Right ventricle myocardium superior (tissue), 1 donor: ENCODE results near the gene LDB1. TPM values are rescaled to one million over a fixed set of nuclear protein-coding genes. Genes with fewer than 3 reads are reported as not detected.
A peak's percentile ranks its signal among the peaks of the same experiment; 100 is the strongest.

Experiments
- ATAC-seq: fragments of 200-7000 bp; cut with Tn5 transposase; one replicate; pipeline ENCODE4 v1.9.1; 2020; ENCODE audit warnings: mild to moderate bottlenecking; ENCODE audit not compliant: poor library complexity
- DNase-seq: peaks from one replicate; pipeline ENCODE4 v3.0.0-alpha.2; 2020
- intact Hi-C: fragments of 100-400 bp; cut with DNase I; formaldehyde crosslinking; loops from one replicate; pipeline ENCODE4 v1.11.2; 2022
- total RNA-seq: library from RNA; stranded (reverse); fragmentation: NEBNext Ultra II Directional; extraction: Animal tissue kit (Norgen Biotek cat#: 25700); gene quantifications from one replicate; pipeline ENCODE4 v1.2.1, GENCODE V29; 2021
- donor health status: DM: no; HTN: yes; CAD: no; lungs with severe emphysema.

Gene LDB1
- total RNA-seq, 1 donor from 2014 or later, result 56.2 TPM

DNA sequence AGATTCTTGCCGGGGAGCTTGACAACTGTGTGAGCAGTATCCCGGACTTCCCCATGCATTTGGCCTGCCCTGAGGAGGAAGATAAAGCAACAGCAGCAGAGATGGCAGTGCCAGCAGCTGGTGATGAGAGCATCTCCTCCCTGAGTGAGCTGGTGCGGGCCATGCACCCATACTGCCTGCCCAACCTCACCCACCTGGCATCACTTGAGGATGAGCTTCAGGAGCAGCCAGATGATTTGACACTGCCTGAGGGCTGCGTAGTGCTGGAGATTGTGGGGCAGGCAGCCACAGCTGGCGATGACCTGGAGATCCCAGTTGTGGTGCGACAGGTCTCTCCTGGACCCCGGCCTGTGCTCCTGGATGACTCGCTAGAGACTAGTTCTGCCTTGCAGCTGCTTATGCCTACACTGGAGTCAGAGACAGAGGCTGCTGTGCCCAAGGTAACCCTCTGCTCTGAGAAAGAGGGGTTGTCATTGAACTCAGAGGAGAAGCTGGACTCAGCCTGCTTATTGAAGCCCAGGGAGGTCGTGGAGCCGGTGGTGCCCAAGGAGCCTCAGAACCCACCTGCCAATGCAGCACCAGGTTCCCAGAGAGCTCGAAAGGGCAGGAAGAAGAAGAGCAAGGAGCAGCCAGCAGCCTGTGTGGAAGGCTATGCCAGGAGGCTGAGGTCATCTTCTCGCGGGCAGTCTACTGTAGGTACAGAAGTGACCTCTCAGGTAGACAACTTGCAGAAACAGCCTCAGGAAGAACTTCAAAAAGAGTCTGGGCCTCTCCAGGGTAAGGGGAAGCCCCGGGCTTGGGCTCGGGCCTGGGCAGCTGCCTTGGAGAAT is 19.3 kb upstream of the LDB1 start:
- intact Hi-C loops, result no loop called here
- DNase-seq, result no peak
- ATAC-seq, result no peak

DNA sequence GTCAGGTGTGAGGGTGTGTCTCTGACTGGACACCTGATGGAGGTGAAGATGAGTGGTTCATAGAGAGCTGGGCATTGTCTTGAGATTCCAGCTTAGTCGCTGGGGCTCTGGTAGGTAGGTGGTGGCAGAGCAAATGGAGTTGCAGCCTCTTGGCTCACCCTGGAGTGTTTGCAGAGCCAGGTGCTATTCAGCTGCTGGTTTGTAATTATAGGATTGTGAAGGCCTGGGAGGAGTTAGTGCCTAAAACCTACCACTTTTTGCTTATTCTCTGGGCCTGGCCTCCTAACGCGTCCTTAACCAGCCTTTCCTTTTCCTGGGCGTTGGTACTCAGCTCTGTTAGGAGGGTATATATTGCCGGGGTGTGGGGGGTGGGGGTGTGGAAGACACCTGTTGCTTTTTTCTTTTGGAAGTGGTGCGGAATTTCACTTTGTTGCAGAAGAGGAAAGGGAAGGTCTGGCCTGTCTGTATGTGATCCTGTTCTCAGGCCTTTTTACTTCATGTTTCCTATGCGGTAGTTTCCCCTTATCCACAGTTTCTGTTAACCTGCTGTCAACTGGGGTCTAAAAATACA is 15.9 kb upstream of the LDB1 start:
- ATAC-seq, result no peak
- DNase-seq, result no peak
- intact Hi-C loops, result no loop called here

DNA sequence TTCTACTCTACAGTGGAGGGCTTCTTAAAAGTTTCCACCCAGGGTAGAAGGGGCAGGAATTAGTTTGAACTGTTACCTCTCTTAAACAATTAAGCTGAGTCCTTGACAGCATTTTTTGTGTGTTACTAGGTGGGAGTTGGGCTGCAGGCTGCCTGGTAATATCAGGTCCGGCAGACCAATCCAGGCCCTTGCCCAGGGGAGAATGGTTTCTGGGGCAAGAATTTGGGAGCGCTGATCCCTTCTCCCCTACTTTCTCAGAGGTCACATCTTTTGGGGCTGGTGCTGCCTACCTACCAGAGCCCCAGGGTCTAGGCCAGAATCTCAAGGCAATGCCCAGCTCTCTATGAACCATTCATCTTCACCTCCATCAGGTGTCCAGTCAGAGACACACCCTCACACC is 14.2 kb upstream of the LDB1 start:
- intact Hi-C loops, result no loop called here
- no peak for ATAC-seq
- DNase-seq, result no peak

DNA sequence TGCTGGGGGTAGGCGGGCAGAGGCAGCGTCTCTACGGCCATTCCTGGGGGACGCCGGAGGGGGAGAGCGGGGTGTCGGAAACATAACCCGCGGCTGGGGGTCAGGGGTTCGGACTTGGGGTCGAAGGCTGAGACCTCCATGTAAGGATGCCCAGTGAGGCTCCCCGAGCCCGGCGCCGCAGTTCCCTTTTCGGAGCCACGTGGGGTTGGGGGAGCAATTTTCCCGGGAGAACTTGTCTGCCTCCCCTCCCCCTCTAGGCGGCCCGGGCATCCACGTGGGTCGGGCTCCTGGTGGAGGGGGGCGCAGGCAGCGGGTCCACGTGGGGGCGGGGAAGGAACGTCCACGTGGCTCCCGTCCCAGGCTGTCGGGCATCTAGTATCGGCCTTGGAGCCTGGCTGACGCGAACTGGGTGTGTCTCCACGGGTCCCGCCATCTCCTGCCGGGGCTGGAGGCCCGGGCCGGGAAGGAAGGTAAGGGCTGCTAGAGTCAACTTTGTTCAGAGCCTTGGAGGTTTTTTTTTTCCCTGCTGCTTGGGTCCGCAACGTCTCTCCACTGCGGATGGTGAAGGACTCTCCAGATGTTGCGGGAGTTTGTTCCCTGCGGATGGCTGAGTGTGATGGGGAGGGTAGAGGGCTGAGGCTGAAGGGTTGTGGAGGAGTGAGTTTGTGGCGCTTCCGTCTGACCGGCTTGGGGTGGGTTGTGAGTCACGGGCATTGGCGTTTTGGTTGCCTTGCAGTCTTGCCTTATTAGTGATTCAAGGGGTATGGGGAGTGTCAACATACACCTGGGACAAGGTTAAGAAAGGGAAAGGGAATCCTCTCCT is 13.4 kb upstream of the LDB1 start:
- peak; percentile 32 for ATAC-seq
- DNase-seq, result peak; percentile 79
- intact Hi-C loops, result no loop called here

DNA sequence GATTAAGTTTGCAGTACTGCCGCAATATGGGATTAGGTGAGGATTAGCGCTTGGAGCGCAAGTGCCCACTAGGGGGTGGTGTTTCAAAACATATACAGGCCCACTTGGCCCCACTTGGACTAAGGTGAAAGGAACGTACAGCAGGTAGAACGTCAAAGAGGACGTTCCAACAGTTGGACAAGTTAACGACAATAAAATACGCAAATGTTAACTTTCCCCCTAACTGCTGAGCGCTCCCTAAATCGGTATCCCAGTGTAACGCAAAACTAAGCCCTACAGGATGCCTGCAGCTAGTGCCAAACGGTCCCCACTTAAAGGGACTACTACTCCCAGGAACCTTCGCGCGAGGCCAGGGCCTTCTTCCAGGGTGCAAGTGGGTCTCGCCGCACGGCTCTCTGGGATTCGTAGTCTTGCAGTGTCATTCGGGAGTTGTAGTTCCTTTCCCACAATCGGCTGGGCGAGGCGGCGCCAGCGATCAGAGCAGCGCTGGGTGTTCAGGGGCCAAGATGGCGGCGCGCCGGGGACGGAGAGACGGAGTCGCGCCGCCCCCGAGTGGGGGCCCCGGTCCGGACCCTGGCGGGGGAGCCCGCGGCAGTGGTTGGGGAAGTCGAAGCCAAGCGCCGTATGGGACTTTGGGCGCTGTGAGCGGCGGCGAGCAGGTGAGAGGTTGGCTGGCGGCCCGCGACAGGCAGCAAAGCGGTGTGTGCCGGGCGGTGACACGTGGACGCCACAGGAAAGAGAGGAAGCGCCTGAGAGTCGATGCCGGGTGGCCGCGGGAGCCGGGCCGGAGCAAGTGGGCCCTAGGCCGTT is 12.6 kb upstream of the LDB1 start, which contains the start of gene PPRC1:
TSS of gene PPRC1 (plus strand) at position 478 of the 810 bp plus-strand sequence. CDS start at position 507, 29 bp downstream.
- ATAC-seq (peak; percentile 94), DNase-seq (peak; percentile 100)
- intact Hi-C loops, result no loop called here

GRCh38 chr10:102132193-102132562 is 12.0 kb upstream of the LDB1 start:
- ATAC-seq, result no peak
- DNase-seq, result no peak
- intact Hi-C loops, result no loop called here

DNA sequence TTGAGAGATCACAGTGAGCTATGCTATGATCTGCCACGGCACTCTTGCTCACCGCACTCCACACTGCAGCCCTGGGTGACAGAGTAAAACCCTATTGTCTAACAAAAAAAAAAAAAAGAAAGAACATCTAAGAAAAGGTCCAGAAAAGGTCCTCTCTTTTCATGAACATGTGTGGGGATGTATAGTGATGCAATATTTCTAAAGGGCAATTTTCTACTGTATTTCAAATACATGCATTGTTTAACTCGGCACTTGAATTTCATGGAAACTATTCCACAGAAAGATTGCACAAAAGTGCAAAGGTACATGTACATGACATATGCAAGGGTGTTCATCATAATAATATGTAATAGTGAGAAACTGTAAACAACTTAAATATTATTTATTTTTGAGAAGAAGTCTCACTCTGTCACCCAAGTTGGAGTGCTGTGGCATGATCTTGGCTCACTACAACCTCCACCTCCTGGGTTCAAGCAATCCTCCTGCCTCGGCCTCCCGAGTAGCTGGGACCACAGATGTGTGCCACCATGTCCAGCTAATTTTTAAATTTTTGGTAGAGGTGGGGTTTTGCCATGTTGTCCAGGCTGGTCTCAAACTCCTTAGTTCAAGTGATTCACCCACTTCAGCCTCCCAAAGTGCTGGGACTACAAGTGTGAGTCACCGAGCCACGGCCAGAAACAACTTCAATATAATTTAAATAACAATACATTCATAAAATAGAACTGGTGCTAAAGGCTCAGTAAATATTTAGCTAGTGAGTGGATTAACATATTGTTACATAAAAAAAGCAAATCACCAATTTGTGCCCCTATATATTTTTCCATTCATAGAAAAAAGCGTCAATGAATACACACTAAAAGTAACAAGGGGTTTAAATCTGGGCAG is 11.4 kb upstream of the LDB1 start:
- intact Hi-C loops, result no loop called here
- DNase-seq, result no peak
- no peak for ATAC-seq

GRCh38 chr10:102123223-102123622 is 3.1 kb upstream of the LDB1 start:
- ATAC-seq, result no peak
- no peak for DNase-seq
- intact Hi-C loops, result no loop called here

GRCh38 chr10:102122450-102122849 is 2.3 kb upstream of the LDB1 start:
- ATAC-seq (no peak), DNase-seq (no peak)
- intact Hi-C loops, result no loop called here

DNA sequence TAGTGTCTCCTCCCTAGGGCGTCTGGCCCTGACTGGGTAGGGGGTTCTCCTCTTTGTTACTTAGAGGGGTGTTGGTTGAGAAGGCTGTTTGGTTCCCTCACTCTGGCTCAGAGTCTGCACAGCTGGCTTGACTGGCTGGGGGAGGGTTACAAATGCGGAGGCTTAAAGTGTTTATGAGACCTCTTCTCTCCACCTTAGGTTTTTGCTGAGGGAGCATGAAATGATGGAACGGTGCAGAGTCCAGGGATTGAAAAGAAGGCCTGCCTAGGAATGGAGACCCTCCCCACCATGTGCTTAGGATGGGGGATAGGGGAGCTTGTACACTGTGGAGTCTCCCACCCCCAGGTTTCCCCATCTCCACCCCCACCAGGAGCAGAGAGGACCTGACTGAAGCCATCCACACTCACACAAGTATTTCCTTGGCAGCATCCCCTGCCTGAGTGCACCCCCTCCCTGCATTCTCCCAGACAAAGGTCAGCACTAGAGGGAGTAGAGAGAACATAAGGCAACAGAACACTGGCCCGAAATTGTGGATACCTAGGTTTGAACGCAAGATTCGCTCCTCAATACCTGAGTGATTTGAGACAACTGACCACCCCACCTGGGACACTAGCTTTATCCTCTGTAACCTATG is 1.7 kb upstream of the LDB1 start:
- DNase-seq, result no peak
- intact Hi-C loops, result no loop called here
- peak; percentile 7 for ATAC-seq

DNA sequence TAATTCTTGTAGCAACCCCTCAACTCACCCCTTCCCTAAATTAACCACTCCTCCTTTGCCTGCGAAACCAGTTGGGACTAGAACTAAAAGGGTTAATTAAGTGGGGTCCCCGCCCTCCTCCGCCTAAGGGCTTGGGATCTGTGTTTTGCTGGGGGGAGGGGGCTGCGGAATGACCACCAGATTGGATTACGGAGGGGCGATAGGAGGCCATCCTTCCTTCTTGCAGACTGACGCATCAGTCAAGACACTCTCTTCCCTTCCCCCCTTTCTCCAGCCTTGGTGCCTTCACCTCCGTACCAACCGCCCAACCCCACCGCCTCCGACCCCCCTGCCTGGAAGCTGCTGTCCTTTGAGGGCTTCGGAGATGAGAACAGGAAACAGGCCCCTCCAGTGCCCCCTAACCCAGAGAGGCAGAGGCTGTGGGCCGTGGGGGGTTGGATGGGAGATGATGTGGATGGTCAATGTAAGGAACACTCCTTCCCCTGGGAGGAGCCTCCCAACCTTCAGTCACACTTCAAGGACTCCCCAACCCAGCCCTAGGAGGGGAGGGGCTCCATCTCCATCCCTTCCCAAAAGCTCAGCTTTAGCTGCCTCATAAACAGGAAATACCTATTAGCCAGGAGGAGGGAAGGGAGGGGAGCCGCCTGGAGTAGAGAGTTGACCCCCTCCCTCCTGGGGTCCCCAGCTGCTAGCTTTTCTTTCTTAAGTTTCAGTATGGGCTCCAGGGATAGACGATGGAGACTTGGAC is 997 bp upstream of the LDB1 start:
- DNase-seq (peak; percentile 60), ATAC-seq (peak; percentile 9)
- intact Hi-C loops, result no loop called here

DNA sequence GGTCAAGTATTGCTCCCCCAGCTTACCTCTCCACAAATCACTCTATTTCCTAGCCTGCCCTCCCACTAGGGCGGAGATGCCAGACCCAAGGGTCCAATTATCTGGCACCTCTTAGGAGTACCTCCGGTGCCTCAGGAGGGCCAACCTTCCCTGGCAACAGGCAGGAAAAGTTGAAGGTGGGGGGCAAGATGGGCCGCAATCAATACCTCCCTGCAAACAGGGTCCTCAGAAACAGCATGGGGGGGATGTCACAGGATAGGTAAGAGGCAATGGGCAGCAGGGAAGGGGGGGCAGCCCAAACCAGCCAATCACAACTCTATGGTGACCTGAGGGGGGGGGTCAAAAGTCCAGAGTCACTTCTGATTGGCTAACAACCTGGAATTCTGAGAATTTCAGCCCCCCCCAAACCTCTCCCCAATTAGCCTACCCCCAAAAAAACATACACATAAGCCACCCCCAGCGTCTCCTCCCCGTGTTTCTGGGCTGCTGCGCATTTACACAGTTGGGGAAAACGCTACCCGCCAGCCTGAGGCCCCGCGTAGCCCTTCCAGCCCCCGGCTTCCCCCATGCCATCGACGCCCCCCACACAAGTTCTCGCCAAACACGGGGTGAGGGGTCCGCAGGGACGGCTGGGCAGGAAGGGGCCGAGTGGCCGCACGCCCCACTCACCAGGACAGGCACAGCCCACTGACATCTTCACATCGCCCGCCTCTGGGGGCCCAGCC is 589 bp downstream of the LDB1 start:
- ATAC-seq (peak; percentile 26), DNase-seq (peak; percentile 70)
- intact Hi-C loops, result loop anchor here (5.0 kb wide), 1 partner anchor 52 kb away; the partner anchor contains the start of gene HPS6

- DNase-seq (no peak), ATAC-seq (no peak)
- intact Hi-C loops, result loop anchor here (5.0 kb wide), 1 partner anchor 52 kb away; the partner anchor contains the start of gene HPS6
Observed at GRCh38 chr10:102118867-102119266, 1.3 kb downstream of the LDB1 start.

- DNase-seq (peak; percentile 92), ATAC-seq (peak; percentile 38)
- intact Hi-C loops, result loop anchor here (5.0 kb wide), 1 partner anchor 50 kb away; the partner anchor contains the start of gene HPS6
Observed at GRCh38 chr10:102117391-102118159, 2.6 kb downstream of the LDB1 start.

- intact Hi-C loops, result loop anchor here (5.0 kb wide), 1 partner anchor 49 kb away; the partner anchor contains the start of gene HPS6
- no peak for DNase-seq
- ATAC-seq, result no peak
Observed at GRCh38 chr10:102116656-102117055, 3.5 kb downstream of the LDB1 start.
